Esophagus muscularis mucosa (tissue), 4 donors: ENCODE data around the gene GPR160. TPM values are rescaled to one million over a fixed set of nuclear protein-coding genes. Genes with fewer than 3 reads are reported as not detected.

Experiments used
- DNase-seq: peaks from one replicate; pipeline ENCODE4 v3.0.0-alpha.2; 2017; ENCODE audit errors: extremely low spot score
- H3K27ac ChIP-seq, 4 donors: fragments of 200-600 bp; sonication (generic); replicated peaks in 1 of 4; 1 replicate in 3 of 4; 2 replicates in 1 of 4; pipeline ENCODE4 v1.5.1; 2016 to 2019; ENCODE audit warnings: mild to moderate bottlenecking in 1 of 4
- H3K27me3 ChIP-seq, 4 donors: fragments of 200-600 bp; sonication (generic); one replicate each; pipeline versions ENCODE4 v1.5.1 to v1.6.0; 2016 to 2019
- H3K36me3 ChIP-seq, 4 donors: fragments of 200-600 bp; sonication (generic); one replicate each; pipeline ENCODE4 v1.5.1; 2016 to 2019
- H3K4me1 ChIP-seq, 4 donors: fragments of 200-600 bp; sonication (generic); one replicate each; pipeline ENCODE4 v1.5.1; 2016 to 2019
- H3K4me3 ChIP-seq, 4 donors: fragments of 200-600 bp; sonication (generic); 1 replicate in 2 of 4; 2 replicates in 2 of 4; pipeline ENCODE4 v1.5.1; 2016 to 2019; ENCODE audit warnings: mild to moderate bottlenecking in 4 of 4, moderate library complexity in 1 of 4
- H3K9me3 ChIP-seq, 4 donors: fragments of 200-600 bp; sonication (generic); 1 replicate in 3 of 4; 2 replicates in 1 of 4; pipeline ENCODE4 v1.5.1; 2016 to 2019
- CTCF ChIP-seq, 3 experiments: fragments of 200-600 bp in 2 of 3; fragments of 450-650 bp in 1 of 3; sonication (generic) in 2 of 3; IDR thresholded peaks; one replicate each; pipeline ENCODE4 v1.5.1; 2017 to 2019; ENCODE audit warnings: antibody characterized with exemption in 3 of 3, mild to moderate bottlenecking in 2 of 3, moderate library complexity in 1 of 3
- EP300 ChIP-seq: sonication (generic); formaldehyde crosslinking; IDR thresholded peaks from one replicate; pipeline ENCODE4 v1.6.1; 2017; ENCODE audit warnings: antibody characterized with exemption
- POLR2A ChIP-seq: fragments of 450-650 bp; IDR thresholded peaks from one replicate; pipeline ENCODE4 v1.6.1; 2017; ENCODE audit warnings: antibody characterized with exemption, moderate library complexity, mild to moderate bottlenecking, low read depth
- POLR2AphosphoS5 ChIP-seq, 2 donors: sonication (generic); formaldehyde crosslinking; IDR thresholded peaks; one replicate each; pipeline ENCODE4 v1.6.1; 2017; ENCODE audit warnings: antibody characterized with exemption in 2 of 2
- WGBS: methylation state at CpG from one replicate; pipeline ENCODE4 v1.1.5; 2018; 5-methylcytosine and 5-hydroxymethylcytosine counted together
- intact Hi-C: fragments of 100-400 bp; cut with DNase I; formaldehyde crosslinking; loops from one replicate; pipeline ENCODE4 v1.15.1; 2023
- total RNA-seq, 4 donors: library from RNA; depleted of rRNA; stranded (reverse); fragments of >200 nt; gene quantifications; one replicate each; pipeline versions ENCODE4 v1.1.0 to v1.2.1, GENCODE V29; 2016

GPR160 gene
- total RNA-seq, 4 donors from 2014 or later = 1.2 to 2.9 (median 2.2) TPM

DNA sequence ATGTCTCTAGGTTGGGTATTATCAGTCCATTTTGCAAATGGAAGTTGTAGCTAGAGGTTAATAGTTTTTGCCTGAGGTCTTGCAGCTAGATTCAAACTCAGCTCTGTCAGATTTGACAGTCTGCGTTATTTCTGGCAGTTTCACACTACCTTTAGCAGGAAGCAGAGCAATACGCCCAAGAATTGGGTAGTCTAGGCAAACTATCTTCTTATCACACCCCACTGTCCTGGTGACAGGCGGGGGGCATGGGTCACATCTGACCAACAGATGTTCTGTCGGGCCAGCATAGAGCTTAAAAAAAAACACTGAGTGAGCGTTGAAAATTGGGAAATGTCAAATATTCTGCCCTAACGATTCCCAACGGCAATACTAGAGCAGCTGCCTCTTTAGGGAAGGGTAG lies 5.7 kb downstream of the GPR160 start:
- no peaks in the 10 kb centered on the region for H3K36me3 ChIP-seq
- WGBS = 48% methylated on average over 7 of the region's 7 CpGs
- TF ChIP-seq POLR2A (no peak), EP300 (no peak), CTCF (IDR thresholded peaks at IDR 0.05) (no peak), POLR2AphosphoS5 (IDR thresholded peaks at IDR 0.05) (no peak)
- DNase-seq = no peak
- H3K27ac ChIP-seq = no peak overlapping the region
- H3K9me3 ChIP-seq = no peaks in the 10 kb centered on the region
- H3K4me1 ChIP-seq = peaks cover 3 to 11% (median 5%) of the 10 kb centered on the region in 4 donors
- intact Hi-C loops = no loop called here
- H3K27me3 ChIP-seq = peaks cover 0 to 41% (median 5%) of the 10 kb centered on the region in 4 donors
- H3K4me3 ChIP-seq = no peak overlapping the region

DNA sequence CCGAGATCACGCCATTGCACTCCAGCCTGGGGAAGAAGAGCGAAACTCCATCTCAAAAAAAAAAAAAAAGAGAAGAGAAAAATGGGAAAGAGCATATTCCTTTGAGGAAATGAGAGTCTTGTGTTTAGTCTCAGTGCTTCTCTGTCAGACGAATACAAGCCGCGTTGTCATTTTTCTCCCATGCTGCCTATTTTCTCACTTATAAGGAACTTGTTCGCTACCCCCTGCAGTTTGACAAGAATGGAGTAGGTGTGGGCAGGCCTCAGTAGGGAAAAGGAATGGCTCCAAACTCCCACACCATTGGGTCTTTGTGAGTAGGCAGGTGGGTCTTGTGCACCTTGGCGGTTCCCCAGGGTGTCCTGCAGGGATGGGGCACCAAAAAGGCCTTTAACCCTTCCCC lies 6.5 kb downstream of the GPR160 start:
- 83% methylated on average over 8 of the region's 8 CpGs for WGBS
- H3K27ac ChIP-seq = no peak overlapping the region
- H3K27me3 ChIP-seq = peaks cover 0 to 34% (median 0%) of the 10 kb centered on the region in 4 donors
- intact Hi-C loops = no loop called here
- no peak for DNase-seq
- H3K4me1 ChIP-seq = peaks cover 0 to 5% (median 0%) of the 10 kb centered on the region in 4 donors
- TF ChIP-seq POLR2A (no peak), EP300 (no peak), POLR2AphosphoS5 (IDR thresholded peaks at IDR 0.05) (no peak), CTCF (IDR thresholded peaks at IDR 0.05) (no peak)
- H3K9me3 ChIP-seq = no peaks in the 10 kb centered on the region
- H3K36me3 ChIP-seq = no peaks in the 10 kb centered on the region
- H3K4me3 ChIP-seq = no peak overlapping the region

- Histone ChIP-seq H3K27ac (no peak overlapping the region), H3K27me3 (peaks cover 0 to 31% (median 0%) of the 10 kb centered on the region in 4 donors), H3K9me3 (no peaks in the 10 kb centered on the region), H3K4me3 (no peak overlapping the region), H3K4me1 (peaks cover 0 to 5% (median under 1%) of the 10 kb centered on the region in 4 donors), H3K36me3 (no peaks in the 10 kb centered on the region)
- WGBS = 84% methylated on average over 8 of the region's 8 CpGs
- intact Hi-C loops = no loop called here
- DNase-seq = no peak
- TF ChIP-seq EP300 (no peak), POLR2A (no peak), POLR2AphosphoS5 (IDR thresholded peaks at IDR 0.05) (no peak), CTCF (IDR thresholded peaks at IDR 0.05) (no peak)
Measured at GRCh38 chr3:170044795-170045244, 7.0 kb downstream of the GPR160 start.

- Histone ChIP-seq H3K4me1 (peaks cover 0 to 4% (median 0%) of the 10 kb centered on the region in 4 donors), H3K27me3 (peaks cover 0 to 28% (median 0%) of the 10 kb centered on the region in 4 donors), H3K27ac (no peak overlapping the region), H3K9me3 (no peaks in the 10 kb centered on the region), H3K4me3 (no peak overlapping the region), H3K36me3 (no peaks in the 10 kb centered on the region)
- 70% methylated on average over 3 of the region's 5 CpGs for WGBS
- intact Hi-C loops = no loop called here
- TF ChIP-seq POLR2AphosphoS5 (IDR thresholded peaks at IDR 0.05) (no peak), EP300 (no peak), POLR2A (no peak), CTCF (IDR thresholded peaks at IDR 0.05) (no peak)
- no peak for DNase-seq
Measured at GRCh38 chr3:170046269-170047132, 8.7 kb downstream of the GPR160 start.
